HCT116 (cell line): ENCODE results near the gene MVK.

ENCODE experiments used
- CTCF ChIP-seq, 3 experiments: fragments of 200-600 bp in 1 of 3; sonication (generic) in 1 of 3; IDR thresholded peaks in 2 of 3; conservative IDR thresholded peaks in 1 of 3; 2 replicates each; pipeline ENCODE4 v1.5.1; 2012 to 2017; ENCODE audit warnings: low read depth in 2 of 3, low read length in 2 of 3, antibody characterized with exemption in 1 of 3, borderline replicate concordance in 1 of 3, control low read depth in 1 of 3, mild to moderate bottlenecking in 1 of 3, mixed read lengths in 1 of 3, mixed run types in 1 of 3, moderate library complexity in 1 of 3; ENCODE audit not compliant: insufficient read depth in 1 of 3
- EZH2 ChIP-seq: fragments of 200-600 bp; sonication (generic); IDR thresholded peaks from 2 replicates; pipeline ENCODE4 v1.6.1; 2017; ENCODE audit warnings: antibody characterized with exemption, mixed run types
- EZH2phosphoT487 ChIP-seq: fragments of 200-600 bp; IDR thresholded peaks from 2 replicates; pipeline ENCODE4 v1.6.1; 2018; ENCODE audit warnings: antibody characterized with exemption, borderline replicate concordance
- FOSL1 ChIP-seq: IDR thresholded peaks from 2 replicates; pipeline ENCODE4 v1.6.1; 2012; ENCODE audit warnings: low read depth
- JUND ChIP-seq: IDR thresholded peaks from 2 replicates; pipeline ENCODE4 v1.6.1; 2012
- MAX ChIP-seq: IDR thresholded peaks from 2 replicates; pipeline ENCODE4 v1.6.1; 2012
- POLR2A ChIP-seq: IDR thresholded peaks from 2 replicates; pipeline ENCODE4 v1.7.0; 2011; ENCODE audit warnings: borderline replicate concordance; ENCODE audit not compliant: insufficient read depth, insufficient read length; ENCODE audit errors: extremely low read depth
- POLR2AphosphoS5 ChIP-seq: IDR thresholded peaks from 2 replicates; pipeline ENCODE4 v1.6.1; 2011; ENCODE audit warnings: mild to moderate bottlenecking, low read depth, low read length, moderate library complexity
- RAD21 ChIP-seq: IDR thresholded peaks from 2 replicates; pipeline ENCODE4 v1.6.1; 2012; ENCODE audit warnings: low read depth, mild to moderate bottlenecking
- ZBTB33 ChIP-seq: IDR thresholded peaks from 2 replicates; pipeline ENCODE4 v1.6.1; 2011; ENCODE audit warnings: mild to moderate bottlenecking, low read length, moderate library complexity; ENCODE audit not compliant: insufficient replicate concordance; ENCODE audit errors: extremely low read depth
- ZFX ChIP-seq: fragments of 450-650 bp; IDR thresholded peaks from 2 replicates; pipeline ENCODE4 v1.6.1; 2017
- ZNF274 ChIP-seq: fragments of 200-500 bp; sonication (Bioruptor generic); IDR thresholded peaks from 2 replicates; pipeline ENCODE4 v1.6.1; 2014; ENCODE audit warnings: mild to moderate bottlenecking, low read depth, low read length, inconsistent platforms
- TF ChIP-seq, protein P1 (sequence below): IDR thresholded peaks from 2 replicates; pipeline ENCODE4 v1.6.1; 2012; ENCODE audit warnings: low read depth

GRCh38 chr12:109645708-109646107 is 72.1 kb downstream of the MVK start:
- TF ChIP-seq JUND (no peak), POLR2A (no peak), CTCF (IDR thresholded peaks at IDR 0.05 in 2 of 3, conservative IDR thresholded peaks at IDR 0.05 in 1 of 3; ENCODE audit: borderline replicate concordance in 1 of 3, insufficient read depth in 1 of 3, low read depth in 2 of 3, low read length in 2 of 3) (no peak), EZH2 (no peak), EZH2phosphoT487 (no peak), POLR2AphosphoS5 (no peak), RAD21 (no peak), ZNF274 (no peak), FOSL1 (no peak), MAX (no peak), ZFX (no peak), ZBTB33 (no peak)
- TF ChIP-seq, protein P1, sequence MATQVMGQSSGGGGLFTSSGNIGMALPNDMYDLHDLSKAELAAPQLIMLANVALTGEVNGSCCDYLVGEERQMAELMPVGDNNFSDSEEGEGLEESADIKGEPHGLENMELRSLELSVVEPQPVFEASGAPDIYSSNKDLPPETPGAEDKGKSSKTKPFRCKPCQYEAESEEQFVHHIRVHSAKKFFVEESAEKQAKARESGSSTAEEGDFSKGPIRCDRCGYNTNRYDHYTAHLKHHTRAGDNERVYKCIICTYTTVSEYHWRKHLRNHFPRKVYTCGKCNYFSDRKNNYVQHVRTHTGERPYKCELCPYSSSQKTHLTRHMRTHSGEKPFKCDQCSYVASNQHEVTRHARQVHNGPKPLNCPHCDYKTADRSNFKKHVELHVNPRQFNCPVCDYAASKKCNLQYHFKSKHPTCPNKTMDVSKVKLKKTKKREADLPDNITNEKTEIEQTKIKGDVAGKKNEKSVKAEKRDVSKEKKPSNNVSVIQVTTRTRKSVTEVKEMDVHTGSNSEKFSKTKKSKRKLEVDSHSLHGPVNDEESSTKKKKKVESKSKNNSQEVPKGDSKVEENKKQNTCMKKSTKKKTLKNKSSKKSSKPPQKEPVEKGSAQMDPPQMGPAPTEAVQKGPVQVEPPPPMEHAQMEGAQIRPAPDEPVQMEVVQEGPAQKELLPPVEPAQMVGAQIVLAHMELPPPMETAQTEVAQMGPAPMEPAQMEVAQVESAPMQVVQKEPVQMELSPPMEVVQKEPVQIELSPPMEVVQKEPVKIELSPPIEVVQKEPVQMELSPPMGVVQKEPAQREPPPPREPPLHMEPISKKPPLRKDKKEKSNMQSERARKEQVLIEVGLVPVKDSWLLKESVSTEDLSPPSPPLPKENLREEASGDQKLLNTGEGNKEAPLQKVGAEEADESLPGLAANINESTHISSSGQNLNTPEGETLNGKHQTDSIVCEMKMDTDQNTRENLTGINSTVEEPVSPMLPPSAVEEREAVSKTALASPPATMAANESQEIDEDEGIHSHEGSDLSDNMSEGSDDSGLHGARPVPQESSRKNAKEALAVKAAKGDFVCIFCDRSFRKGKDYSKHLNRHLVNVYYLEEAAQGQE: no peak
